ELR (cell line): Measurements from ENCODE around the gene HPD.

ENCODE experiments used
- DNase-seq: peaks from one replicate; pipeline ENCODE4 v3.0.0-alpha.2; 2015; ENCODE audit warnings: low read depth

Gene HPD

GRCh38 chr12:121827351-121828099 lies 31.1 kb downstream of the HPD start:
- no peak for DNase-seq

- no peak for DNase-seq
These were observed 32.1 kb downstream of the HPD start for GRCh38 chr12:121826318-121827150.

- no peak for DNase-seq
These were observed 33.6 kb downstream of the HPD start for GRCh38 chr12:121825041-121825523.

DNA sequence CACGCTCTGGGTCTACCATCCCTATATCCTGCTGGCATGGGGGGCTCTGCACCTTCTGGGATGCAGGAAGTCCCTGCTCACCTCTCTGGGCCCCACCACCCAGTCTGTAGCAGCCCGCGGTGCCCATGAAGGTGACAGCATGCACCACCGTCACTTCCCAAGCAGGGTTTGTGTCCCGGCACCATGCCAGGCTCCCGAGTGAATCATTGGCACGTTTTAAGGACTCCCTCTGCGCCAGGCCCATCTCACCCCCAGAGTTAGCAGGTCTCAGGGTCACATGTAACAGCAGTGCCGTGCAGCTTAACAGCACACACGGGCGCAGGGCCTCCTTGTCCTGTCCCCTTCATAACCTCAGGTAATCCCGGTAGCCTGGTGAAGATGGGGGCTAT lies 34.9 kb downstream of the HPD start:
- DNase-seq, result no peak

- no peak for DNase-seq
These were observed 35.4 kb downstream of the HPD start for GRCh38 chr12:121823101-121823726.

GRCh38 chr12:121822393-121823100 lies 36.1 kb downstream of the HPD start:
- no peak for DNase-seq

- DNase-seq, result no peak
These were observed 38.6 kb downstream of the HPD start for GRCh38 chr12:121820056-121820455.

GRCh38 chr12:121819212-121819949 lies 39.3 kb downstream of the HPD start:
- no peak for DNase-seq

- no peak for DNase-seq
These were observed 41.0 kb downstream of the HPD start for GRCh38 chr12:121817648-121818043.

GRCh38 chr12:121816925-121817647 lies 41.6 kb downstream of the HPD start:
- no peak for DNase-seq

GRCh38 chr12:121815263-121815662 lies 43.4 kb downstream of the HPD start:
- no peak for DNase-seq

DNA sequence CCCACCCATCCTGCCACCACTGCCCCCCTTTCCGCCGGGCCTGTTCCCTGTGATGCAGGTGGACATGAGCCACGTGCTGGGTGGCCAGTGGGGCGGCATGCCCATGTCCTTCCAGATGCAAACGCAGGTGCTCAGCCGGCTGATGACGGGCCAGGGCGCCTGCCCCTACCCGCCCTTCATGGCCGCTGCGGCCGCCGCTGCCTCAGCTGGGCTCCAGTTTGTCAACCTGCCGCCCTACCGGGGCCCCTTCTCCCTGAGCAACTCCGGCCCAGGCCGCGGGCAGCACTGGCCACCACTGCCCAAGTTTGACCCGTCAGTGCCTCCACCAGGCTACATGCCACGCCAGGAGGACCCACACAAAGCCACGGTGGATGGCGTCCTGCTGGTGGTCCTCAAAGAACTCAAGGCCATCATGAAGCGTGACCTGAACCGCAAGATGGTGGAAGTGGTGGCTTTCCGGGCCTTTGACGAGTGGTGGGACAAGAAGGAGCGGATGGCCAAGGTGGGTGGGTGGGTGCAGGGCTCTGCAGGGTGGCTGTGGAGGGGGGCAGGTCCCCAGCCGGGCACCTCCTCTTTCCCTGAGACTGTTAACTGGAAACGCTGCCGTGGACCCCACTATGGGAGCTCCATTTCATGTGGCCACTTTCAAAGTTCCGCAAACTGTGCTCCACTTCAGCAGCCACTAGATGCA lies 44.1 kb downstream of the HPD start:
- DNase-seq, result no peak

DNA sequence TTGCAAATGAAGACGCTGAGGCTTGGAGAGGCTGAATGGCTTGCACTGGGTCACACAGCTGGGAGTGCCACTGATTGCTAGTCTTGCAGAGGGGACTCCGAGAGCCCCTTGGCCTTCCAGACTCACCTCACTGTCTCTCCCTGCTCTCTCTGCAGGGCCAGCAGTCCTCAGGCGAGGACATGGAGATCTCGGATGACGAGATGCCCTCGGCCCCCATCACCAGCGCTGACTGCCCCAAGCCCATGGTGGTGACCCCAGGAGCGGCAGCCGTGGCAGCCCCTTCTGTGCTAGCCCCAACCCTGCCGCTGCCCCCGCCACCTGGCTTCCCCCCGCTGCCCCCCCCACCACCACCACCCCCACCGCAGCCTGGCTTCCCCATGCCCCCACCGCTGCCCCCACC lies 44.7 kb downstream of the HPD start:
- DNase-seq, result no peak

DNA sequence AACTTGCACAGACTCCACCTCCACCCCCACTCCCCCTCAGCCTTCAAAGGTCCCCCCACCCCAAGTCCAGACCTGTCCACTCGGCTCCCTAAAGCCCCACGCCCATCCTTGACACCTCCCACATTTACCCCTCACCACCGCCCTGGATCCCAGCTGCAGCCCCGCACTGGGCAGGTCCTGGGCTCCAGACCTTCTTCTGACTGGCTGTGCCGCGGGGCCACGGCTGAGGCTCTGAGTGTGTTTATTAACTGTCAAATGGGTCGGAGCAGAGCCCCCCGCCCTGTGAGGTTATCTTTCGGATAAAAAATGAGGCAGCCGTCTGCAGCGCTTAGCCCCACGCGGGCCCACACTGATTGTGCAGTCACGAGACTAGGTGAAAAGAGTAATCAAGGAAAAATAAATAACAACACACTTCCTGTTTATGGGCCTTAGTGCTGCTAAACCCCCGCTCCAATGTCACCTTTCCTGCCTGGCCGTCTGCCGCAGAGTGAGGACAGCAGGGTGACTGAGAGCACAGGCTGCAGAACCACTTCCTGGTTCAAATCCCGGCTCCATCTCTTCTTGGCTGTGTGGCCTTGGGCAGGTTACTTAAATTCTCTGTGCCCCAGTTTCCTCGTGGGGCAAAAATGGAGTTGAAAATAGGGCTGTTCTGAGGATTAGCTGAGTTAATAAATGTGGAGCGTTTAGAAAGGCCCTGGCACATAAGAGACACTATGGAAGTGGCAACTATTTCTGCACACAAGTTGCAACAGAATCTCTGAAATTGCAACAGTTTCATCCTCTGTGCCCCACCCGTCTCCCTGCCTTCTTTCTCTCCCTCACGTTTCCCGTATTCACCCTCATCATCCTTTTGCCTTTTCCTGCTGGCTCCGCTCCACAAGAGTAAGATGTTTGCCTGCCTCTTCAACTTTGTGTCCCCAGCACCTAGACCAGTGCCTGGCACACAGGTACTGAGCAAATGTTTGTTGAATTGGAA lies 45.5 kb downstream of the HPD start:
- no peak for DNase-seq

GRCh38 chr12:121812320-121812871 lies 46.3 kb downstream of the HPD start:
- DNase-seq, result peak; percentile 74

DNA sequence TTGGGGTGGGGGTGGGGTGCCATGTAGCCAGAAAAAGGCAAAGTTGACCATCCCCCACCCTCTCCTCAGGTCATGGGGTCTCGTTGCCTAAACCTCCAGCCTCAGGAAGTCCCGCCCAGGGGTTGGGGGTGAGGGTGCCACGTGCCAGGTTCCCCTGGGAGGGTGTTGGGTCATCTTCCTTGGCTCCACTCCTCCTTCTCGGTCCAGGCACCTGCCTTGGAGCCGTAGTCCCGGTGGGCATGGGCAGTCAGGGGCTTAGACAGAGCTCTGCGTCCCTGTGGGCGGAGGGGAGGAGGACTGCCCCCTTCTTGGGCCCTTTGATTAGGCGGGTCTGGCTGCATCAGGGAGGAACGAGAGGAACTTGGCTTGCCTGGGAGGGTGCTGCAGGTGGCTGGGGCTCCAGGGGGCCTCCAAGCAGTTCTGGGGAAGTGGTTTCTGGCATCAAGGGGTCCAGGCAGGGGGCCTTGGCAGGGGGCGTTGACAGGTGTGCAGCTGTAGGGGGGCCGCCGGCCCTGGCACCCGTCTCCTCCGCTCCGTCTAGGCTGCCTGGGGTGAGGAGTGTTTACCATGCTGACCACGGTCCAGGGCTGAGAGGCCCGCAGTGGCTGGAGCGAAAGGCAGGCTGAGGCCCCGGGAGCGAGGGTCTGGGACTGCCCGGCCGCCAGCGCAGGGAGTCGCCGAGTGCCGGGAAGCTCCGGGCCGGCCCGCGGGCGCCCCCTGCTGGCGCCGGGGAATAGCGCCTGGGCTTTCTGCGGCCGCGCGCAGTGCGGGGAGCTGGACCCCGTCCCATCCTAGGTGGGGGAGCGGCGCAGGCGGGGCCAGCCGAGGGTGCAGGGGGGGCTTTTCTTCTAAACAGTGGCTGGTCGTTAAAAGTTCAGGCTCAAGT lies 47.0 kb downstream of the HPD start:
- peak; percentile 79 for DNase-seq

DNA sequence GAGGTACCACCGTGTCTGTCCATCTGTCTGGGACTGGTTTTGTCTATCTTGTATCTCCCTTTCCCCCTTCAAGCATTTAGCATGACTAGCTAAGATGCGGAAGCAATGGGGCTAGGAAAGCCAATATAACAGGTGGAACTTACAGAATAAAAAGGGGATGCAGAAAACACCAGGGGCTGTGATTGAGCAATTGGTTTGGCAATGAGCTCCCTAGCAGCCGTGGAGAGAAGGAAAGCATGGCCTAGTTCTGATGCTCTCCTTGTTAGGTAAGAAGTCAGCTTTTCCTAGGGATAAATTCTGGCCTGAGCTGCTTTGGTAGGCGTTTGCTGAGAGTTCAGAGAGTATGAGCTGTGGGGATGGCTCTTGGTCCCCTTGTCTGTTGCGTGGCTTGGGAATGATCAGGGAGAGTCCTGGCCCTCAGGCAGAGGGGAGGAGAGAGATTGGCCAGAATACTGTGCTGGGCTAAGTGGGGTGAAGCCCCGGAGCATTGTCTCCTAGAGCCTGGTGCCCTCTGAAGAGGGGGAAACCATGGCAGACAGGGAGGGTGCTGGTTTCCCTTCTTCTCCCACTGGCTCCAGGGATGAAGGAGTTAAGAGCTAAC lies 47.7 kb downstream of the HPD start:
- no peak for DNase-seq
